Measurements from ENCODE around the gene PPBP.

- TF ChIP-seq POLR2AphosphoS5 (IDR thresholded peaks at IDR 0.05) (no peak), EZH2 (IDR thresholded peaks at IDR 0.05; ENCODE audit: borderline replicate concordance, insufficient read depth, low read length, poor library complexity, severe bottlenecking) (no peak), MXI1 (conservative IDR thresholded peaks at IDR 0.05; ENCODE audit: poor library complexity, severe bottlenecking) (no peak)
Measured at GRCh38 chr4:73989928-73990327, 1.9 kb upstream of the PPBP start.
